Measurements from ENCODE around the gene PGA5.
"Not testable (repeated sequence)": the region's sequence is repeated elsewhere in the genome, so short reads cannot be mapped to it uniquely, and the experiment has no call there.

Gene PGA5

DNA sequence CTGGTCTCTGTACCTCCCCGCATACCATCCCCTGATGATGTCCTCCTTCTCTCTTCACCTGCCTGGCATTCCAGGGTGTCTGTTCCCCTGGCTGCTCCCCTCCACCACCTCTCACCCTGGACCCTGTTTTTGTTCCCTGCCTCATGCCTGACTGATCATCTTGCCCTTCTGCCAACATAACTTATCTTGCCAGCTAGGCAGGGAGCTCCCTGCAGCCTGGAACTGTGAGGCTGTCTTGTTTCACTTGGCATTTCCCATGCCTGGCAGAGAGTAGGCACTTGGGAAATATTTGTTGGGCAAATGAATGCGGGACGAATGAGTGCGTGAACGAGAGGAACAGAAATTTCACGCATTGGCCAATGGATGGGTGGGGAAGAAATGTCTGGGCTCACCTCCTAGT is 11.5 kb upstream of the PGA5 start:
- DNase-seq, result not testable (repeated sequence)

DNA sequence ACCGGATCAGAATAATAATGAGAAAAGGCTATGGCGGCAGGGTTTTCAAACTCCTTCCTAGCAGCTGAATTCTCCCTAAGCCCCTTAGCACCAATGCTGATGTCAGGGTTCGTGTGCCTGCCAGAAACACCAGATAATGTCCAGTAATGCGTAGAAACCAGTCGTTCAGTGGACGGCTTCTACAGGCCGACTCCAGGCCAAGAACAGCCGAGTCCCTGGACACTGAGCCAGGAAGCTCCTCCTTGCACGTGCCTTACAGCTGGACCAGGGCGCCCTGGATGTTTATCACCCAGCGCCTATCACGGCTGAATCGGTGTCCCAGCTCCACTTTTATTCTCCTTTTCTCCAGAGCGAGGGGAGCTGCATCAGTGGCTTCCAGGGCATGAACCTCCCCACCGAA is 9.9 kb upstream of the PGA5 start:
- not testable (repeated sequence) for DNase-seq

DNA sequence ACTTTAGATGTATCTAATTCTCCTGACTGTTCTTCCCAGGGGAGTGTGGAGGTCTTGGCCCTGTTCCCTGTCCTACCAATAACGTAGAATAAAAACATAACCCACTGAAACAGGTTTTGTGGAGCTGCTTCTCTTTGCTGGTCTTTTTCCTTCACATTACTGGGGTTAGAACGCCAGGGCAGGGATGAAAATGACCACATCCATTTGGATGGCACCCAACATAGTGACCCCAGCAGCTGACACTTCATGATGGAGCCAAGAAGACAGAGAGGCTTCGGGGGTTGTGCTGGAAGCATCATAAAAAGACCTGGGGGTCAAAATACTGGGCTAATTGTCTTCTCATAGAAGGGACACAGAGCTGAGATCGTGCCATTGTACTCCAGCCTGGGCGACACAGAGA is 9.4 kb upstream of the PGA5 start:
- not testable (repeated sequence) for DNase-seq

DNA sequence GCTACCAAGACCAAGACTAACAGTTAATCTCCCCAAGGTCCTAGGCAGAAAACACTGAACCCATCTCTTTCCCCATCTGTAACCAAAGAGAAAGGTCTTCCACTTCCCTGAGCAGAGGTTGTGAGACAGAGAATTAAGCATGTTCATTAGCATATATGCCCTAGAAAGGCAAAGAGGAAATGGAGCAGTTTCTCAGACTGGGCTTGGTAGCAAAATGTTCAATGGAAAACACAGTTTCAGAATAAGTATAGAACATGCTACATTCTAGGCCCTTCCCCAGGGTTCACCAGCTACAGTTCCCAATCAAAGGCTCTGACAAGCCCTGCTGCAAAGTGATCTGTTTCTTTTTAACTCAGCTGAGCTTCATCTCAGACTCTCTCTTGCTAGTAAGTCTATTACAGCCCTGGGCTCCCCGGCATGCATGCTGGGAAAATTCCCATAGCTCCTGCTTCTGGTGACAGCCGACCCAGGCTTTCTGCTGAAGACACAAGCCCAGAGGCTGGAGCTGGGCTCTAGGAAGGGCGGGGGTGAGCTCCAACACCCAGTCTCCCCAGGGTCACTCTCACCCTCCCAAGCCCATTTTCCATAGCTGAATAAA is 8.3 kb upstream of the PGA5 start:
- DNase-seq, result not testable (repeated sequence)

DNA sequence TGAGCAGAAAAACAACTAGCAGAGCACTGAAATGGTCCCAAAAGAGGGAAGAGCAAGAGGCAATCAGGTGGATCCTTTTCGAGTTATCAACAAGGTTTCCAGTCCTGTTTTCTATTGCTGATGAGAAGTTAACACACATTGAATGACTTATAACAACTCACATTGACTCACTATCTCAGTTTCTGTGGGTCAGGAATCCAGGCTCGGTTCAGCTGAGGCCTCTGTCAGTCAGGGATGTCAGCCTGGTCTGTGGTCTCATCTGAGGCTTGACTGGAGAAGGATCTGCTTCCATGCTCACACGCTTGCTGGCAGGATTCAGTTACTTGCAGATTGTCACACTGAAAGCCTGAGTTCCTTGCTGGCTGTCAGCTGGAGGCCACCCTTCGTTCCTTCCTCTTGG is 3.8 kb upstream of the PGA5 start:
- not testable (repeated sequence) for DNase-seq

DNA sequence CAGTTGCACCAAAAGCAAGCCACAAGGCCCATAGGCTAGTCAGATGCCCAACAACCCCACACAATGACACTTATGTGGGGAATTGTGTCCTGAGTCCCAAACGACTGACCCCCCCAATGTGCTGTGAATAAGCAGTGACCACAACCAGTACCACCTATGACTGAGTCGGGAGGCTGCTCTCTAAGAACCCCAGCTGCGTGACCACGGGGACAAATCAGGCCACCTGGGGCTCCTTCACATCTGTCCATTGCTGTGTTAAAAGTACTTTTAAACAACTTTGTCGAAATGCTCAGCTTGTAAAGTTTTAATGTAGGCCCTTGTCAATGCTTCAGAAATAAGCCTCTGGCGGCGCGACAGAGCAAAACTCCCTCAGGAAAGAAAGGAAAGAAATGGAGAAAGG is 687 bp upstream of the PGA5 start:
- DNase-seq, result not testable (repeated sequence)

DNA sequence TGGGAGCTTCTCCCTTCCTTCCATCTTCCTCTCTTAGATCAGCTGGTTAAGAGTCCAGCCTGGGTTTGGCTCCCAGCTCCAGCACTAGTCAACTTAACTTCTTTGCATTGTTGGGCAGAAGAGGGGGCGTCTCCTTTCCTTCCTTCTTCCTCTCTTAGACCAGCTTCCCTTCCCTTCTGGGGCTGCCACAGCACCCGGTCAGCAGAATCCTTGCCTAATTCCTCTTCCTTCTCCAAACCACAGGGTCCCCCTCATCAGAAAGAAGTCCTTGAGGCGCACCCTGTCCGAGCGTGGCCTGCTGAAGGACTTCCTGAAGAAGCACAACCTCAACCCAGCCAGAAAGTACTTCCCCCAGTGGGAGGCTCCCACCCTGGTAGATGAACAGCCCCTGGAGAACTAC is 551 bp downstream of the PGA5 start:
- not testable (repeated sequence) for DNase-seq

DNA sequence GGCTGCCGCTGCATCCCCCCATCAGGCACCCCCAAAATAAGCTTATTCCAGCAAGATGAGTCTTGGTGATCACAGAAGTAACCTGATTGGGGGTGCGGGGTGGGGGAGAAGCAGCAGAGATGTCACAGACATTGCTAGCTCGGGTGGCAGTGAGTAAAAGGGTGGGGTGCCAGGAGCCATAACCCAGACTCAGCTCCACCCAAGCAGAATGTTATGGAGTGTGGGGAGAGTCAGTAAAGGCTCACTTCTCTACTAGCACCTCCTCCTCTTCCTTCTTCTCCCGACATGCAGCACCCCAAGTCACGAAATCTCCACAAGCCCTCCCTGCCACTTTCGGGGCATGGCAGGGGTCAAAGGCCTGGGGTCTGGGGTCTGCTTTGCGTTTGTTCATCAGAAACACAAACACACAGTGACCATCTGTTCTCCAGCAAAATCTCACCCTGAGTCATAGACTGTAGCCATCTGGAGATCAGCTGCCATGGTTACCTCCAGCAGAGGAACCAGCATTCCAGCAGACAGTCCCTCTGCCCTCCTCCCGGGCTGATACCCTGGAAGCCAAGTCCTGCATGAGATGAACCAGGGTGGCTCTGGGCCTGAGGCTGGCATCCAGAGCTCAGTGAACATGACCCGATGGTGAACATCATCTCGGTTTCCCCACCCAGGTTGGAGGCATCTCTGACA is 4.4 kb downstream of the PGA5 start:
- DNase-seq, result not testable (repeated sequence)

DNA sequence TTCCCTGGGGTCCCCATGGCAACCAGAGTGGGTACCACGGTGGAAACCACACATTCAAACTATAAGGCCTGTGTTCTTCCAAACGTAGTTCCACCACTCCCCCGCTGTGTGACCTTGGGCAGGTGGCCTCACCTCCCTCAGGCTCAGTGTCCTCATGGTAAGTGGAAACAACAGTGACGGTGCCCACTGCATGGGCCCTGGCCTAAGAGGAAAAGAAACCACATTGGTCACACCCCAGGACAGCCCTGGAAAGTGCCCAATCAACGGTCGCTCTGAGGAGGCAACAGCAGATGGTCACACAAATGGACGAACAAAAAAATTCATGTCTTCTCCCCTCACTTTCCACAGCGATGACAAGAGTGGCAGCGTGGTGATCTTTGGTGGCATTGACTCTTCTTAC is 7.1 kb downstream of the PGA5 start:
- DNase-seq, result not testable (repeated sequence)

DNA sequence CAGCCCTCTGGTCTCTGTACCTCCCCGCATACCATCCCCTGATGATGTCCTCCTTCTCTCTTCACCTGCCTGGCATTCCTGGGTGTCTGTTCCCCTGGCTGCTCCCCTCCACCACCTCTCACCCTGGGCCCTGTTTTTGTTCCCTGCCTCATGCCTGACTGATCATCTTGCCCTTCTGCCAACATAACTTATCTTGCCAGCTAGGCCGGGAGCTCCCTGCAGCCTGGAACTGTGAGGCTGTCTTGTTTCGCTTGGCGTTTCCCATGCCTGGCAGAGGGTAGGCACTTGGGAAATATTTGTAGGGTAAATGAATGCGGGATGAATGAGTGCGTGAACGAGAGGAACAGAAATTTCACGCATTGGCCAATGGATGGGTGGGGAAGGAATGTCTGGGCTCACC is 8.2 kb downstream of the PGA5 start:
- DNase-seq, result not testable (repeated sequence)

DNA sequence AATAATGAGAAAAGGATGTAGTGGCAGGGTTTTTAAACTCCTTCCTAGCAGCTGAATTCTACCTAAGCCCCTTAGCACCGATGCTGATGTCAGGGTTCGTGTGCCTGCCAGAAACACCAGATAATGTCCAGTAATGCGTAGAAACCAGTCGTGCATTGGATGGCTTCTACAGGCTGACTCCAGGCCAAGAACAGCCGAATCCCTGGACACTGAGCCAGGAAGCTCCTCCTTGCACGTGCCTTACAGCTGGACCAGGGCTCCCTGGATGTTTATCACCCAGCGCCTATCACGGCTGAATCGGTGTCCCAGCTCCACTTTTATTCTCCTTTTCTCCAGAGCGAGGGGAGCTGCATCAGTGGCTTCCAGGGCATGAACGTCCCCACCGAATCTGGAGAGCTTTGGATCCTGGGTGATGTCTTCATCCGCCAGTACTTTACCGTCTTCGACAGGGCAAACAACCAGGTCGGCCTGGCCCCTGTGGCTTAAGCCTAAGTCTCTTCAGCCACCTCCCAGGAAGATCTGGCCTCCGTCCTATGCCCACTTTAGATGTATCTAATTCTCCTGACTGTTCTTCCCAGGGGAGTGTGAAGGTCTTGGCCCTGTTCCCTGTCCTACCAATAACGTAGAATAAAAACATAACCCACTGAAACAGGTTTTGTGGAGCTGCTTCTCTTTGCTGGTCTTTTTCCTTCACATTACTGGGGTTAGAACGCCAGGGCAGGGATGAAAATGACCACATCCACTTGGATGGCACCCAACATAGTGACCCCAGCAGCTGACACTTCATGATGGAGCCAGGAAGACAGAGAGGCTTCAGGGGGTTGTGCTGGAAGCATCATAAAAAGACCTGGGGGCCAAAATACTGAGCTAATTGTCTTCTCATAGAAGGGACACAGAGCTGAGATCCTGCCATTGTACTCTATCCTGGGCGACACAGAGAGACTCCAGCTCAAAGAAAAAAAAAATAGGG is 10.1 kb downstream of the PGA5 start:
- DNase-seq, result not testable (repeated sequence)

DNA sequence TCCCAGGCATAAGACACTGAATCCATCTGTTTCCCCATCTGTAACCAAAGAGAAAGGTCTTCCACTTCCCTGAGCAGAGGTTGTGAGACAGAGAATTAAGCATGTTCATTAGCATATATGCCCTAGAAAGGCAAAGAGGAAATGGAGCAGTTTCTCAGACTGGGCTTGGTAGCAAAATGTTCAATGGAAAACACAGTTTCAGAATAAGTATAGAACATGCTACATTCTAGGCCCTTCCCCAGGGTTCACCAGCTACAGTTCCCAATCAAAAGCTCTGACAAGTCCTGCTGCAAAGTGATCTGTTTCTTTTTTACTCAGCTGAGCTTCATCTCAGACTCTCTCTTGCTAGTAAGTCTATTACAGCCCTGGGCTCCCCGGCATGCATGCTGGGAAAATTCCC is 11.4 kb downstream of the PGA5 start:
- DNase-seq, result not testable (repeated sequence)

DNA sequence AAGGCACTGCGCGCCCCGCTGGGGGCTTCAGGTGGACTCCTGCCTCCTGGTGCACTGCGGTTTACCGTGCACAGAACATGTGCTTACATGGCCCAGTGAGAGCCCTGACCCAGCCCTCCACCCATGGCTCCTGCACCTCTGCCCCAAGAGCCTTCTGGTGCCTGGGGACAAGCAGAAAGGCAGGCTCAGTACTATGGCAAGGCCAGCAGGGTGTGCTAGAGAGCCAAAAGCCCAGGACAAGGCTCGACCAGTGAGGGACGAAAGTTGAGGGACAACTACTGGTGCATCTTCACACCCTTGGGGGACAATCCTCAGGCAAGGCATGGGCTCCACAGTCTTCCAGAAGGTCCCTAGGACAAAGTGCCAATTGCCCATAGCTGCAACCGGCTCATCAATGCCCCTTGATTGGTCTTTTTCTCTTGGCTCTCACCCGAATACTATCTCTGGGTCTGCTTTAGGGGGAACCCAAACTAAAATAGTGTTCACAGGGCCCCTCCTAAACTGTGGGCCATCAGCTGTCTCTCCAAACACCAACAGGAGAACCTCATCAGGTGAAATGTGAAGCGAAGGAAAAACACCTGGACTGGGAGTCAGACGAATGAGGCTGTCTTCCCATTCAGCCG is 13.5 kb downstream of the PGA5 start:
- no peak for DNase-seq

DNA sequence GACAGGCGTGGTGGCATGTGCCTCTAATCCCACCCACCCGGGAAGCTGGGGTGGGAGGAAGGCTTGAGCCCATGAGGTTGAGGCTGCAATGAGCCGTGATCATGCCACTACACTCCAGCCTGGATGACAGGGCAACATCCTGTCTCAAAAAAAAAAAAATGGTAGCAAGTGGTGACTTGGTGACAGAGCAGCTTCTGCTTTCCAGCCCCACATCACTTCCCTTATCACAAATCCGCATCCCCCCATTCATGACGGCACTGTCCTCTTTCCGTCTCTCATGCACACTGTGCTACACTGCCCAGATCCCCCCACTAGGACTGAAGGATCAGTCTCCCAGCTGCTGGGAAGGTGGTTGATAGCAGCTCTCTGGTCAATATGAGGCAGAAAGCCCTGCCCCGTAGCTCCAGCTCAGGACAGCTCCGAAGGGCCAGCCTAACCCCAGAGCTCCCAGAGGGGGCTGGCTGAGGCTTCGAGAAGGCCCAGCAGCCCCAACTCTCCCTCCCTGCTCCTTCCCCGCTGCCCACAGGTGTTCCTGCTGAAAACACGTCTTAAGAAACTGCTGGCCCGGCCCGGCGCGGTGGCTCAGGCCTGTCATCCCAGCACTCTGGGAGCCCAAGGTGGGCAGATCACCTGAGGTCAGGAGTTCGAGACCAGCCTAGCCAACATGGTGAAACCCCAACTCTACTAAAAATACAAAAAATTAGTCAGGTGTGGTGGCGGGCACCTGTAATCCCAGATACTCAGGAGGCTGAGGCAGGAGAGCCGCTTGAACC is 15.9 kb downstream of the PGA5 start:
- DNase-seq, result no peak

DNA sequence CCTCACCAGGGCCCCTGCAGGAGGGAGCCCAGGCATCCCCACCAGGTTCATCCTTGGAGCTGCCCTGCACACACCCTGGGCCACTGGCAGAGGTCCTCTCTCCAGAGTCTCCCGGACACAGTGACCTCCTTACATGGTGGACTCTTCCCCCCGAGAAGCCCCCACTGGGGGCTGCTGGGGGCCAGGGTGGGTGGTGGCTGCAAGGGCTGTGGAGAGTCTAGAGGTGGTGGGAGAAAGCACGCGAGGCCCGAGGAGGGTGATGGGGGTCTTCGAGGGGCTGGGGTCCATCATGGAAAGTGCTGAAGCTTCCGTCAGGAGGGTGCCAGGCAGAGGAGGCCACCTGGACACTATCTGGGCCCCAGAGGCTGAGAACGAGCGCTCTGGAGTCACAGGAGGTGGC is 17.6 kb downstream of the PGA5 start:
- no peak for DNase-seq

DNA sequence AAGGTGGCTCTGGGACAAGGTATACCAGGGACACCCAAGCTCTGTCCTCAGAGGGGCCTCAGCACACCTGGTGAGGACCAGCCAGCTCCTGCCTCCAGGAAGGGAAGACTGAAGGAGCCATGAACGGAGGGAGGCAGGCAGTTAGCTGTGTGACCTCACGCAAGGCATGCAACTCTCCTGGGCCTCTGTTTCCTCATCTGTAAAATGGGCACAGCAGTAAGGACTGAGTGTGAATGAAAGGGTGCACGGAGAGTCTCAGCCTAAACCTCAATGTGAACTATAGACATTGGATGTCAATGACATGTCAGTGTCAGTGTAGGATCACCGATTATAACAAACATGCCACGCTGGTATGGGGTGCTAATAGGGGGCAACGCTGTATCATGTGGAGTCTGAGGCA is 18.4 kb downstream of the PGA5 start:
- DNase-seq, result no peak

DNA sequence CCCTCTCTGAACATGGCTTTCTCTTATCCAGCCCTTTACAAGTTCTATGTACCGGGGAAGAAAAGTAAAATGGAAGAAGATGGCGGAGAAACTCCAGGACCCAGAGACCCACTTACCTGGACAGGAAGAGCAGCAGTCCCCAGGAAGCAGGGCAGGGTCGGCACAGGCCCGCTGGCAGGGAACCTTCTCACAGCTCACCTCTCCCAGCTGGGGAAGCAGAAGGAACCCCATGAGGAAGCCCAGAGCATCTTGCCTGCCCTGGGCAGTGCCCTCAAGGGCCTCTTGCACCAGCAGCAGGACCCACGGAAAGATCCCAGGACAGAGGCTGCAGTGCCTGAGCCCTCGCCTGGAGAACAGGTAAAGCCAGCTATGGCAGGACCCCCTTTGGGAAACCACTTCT is 23.4 kb downstream of the PGA5 start:
- no peak for DNase-seq

DNA sequence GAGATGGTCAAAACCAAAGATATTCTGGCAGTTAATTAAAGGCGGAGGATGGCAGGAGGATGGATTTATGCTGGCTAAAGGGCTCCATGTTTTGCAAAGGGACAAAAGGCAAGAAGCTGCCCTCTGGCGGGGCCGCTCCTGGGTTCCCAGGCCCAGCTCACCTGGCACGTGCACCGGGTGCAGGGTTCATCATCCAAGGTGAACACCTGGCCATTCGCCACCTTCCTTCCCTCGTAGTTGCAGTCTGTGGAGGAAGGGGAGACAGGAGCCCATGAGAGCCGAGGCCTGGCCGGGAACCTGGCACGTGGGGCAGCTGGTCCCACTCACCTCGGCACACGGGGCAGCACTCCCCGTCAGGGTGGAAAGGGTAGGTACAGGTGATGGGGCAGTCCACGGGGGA is 23.8 kb downstream of the PGA5 start:
- DNase-seq, result no peak

DNA sequence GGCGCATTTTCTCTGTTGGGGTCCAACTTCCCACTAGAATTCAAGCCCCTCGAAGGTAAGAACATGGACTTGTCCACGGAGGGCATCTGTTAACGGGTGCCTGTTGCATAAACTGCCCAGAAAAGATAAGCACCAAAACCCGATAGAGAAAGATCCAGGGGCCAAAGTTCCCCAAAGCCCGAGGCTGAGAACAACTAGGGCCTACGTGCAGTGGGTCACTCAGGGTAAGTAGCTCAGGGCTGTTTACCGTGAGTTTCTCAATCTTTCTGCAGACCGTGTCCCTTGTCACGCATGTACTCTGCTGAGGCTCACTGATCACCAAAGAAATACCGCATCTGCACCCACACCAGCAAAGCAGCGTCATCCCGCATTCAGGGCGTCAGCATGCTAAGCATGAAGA is 24.4 kb downstream of the PGA5 start:
- no peak for DNase-seq

DNA sequence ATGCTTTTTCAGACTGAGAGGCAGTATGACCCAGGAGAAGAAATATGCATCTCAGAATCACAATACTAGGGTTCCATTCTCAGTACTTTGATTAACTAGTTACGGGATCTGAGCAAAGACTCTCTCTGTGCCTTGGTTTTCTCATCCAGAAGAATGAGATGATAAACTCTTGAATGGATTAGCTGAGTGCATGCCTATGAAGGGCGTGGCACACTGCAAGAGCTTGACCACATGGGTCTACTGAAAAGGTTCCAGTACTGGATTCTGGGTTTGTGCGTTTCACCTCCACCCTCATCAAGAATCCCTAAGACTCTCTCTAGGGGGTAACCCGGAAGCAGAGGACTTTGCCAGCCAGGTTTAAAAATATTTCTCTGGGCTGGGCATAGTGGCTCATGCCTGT is 25.6 kb downstream of the PGA5 start:
- DNase-seq, result no peak

DNA sequence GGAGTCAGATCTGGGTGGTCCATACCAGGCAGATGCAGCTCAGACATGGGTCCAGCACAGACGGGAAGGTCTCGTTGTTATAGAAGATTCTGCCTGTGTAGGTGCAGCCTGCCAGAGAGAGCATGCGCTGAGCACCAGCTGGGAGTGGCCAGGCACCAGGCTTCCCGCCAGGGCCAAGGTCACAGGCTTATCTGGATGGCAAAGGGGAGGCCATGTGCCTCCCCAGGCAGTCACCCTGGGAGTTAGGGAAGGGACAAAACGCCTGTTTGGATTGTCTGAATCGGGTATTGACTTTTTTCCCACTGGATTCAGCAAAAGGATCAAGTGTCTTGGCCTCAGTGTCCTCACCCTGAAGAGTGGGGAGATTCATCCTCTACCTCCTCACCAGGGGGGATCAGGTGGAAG is 26.5 kb downstream of the PGA5 start:
- DNase-seq, result no peak

DNA sequence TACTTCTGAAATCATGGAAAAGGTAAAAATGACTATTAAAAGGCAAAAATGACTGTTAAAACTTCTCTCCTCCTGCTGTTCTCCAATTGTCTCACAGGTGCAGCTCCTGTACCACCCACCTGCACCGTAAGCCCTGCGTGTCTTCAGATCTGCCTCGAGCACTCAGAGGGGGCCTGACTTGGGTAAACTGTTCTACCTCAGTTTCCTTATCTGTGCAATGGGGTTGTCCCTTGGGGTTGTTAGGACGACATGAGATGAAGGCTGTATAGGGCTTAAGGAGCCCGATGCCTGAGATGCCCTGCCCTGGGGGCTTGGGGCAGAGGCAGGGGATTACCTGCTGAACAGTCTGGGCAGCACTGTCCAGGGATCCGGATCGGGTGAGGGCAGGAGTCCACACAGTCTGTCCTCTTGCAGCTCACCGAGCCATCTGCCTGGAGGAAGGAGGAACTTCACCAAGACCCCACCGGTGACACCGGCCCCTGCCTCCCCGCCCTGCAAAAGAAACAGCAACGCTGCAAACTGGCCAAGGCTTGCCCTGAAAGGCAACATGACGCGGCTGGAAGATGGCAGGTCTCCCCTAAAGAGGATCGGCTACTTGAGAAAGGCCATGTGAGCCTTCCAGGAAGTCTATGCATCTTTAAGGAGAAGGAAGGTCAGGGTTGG is 27.7 kb downstream of the PGA5 start:
- no peak for DNase-seq
